ENCODE data around the gene TCEAL4.

The TCEAL4 gene

DNA sequence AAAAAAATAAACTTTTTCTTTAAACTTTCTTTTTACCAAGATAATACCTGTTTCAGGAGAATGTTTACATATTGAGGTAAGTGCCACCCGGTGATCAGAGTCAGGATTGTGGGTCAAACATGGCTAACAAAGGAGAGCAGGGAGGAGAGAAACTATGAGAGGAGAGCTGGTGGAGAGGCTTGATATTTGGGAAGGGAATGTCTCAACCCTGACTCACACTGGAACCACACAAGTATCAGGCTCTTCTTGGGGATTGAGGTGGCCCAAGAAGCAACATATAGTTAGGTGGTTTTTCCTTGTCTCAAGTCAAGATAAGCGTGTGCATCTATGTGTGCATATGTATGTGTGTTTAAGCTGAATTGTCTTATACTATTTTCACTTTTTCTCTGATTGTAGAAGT is 50.1 kb downstream of the TCEAL4 start:
- no peak overlapping the region for H3K27ac ChIP-seq
- TF ChIP-seq, protein P1, sequence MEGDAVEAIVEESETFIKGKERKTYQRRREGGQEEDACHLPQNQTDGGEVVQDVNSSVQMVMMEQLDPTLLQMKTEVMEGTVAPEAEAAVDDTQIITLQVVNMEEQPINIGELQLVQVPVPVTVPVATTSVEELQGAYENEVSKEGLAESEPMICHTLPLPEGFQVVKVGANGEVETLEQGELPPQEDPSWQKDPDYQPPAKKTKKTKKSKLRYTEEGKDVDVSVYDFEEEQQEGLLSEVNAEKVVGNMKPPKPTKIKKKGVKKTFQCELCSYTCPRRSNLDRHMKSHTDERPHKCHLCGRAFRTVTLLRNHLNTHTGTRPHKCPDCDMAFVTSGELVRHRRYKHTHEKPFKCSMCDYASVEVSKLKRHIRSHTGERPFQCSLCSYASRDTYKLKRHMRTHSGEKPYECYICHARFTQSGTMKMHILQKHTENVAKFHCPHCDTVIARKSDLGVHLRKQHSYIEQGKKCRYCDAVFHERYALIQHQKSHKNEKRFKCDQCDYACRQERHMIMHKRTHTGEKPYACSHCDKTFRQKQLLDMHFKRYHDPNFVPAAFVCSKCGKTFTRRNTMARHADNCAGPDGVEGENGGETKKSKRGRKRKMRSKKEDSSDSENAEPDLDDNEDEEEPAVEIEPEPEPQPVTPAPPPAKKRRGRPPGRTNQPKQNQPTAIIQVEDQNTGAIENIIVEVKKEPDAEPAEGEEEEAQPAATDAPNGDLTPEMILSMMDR (conservative IDR thresholded peaks at IDR 0.05) = no peak
